ENCODE data around the gene CDH4. TPM values are rescaled to one million over a fixed set of nuclear protein-coding genes. Genes with fewer than 3 reads are reported as not detected.

CDH4 gene
- total RNA-seq, 4 donors from 2014 or later = 0.71 to 4.2 (median 2.9) TPM

- TF ChIP-seq, protein P1, sequence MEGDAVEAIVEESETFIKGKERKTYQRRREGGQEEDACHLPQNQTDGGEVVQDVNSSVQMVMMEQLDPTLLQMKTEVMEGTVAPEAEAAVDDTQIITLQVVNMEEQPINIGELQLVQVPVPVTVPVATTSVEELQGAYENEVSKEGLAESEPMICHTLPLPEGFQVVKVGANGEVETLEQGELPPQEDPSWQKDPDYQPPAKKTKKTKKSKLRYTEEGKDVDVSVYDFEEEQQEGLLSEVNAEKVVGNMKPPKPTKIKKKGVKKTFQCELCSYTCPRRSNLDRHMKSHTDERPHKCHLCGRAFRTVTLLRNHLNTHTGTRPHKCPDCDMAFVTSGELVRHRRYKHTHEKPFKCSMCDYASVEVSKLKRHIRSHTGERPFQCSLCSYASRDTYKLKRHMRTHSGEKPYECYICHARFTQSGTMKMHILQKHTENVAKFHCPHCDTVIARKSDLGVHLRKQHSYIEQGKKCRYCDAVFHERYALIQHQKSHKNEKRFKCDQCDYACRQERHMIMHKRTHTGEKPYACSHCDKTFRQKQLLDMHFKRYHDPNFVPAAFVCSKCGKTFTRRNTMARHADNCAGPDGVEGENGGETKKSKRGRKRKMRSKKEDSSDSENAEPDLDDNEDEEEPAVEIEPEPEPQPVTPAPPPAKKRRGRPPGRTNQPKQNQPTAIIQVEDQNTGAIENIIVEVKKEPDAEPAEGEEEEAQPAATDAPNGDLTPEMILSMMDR (IDR thresholded peaks at IDR 0.05) = no peak
- TF ChIP-seq POLR2A (IDR thresholded peaks at IDR 0.05) = no peak
- intact Hi-C loops (cut with DNase I; ENCODE audit: low total_unique reads) = no loop called here
- no peak for DNase-seq (ENCODE audit: low spot score in 2 of 2)
- H3K4me3 ChIP-seq (ENCODE audit: low read depth, poor library complexity, severe bottlenecking) = no peak overlapping the region
- 82 to 86% methylated on average over 20 to 24 of the region's 24 CpGs for WGBS, 2 donors
Measured at GRCh38 chr20:61907081-61907891, 655.2 kb downstream of the CDH4 start.

DNA sequence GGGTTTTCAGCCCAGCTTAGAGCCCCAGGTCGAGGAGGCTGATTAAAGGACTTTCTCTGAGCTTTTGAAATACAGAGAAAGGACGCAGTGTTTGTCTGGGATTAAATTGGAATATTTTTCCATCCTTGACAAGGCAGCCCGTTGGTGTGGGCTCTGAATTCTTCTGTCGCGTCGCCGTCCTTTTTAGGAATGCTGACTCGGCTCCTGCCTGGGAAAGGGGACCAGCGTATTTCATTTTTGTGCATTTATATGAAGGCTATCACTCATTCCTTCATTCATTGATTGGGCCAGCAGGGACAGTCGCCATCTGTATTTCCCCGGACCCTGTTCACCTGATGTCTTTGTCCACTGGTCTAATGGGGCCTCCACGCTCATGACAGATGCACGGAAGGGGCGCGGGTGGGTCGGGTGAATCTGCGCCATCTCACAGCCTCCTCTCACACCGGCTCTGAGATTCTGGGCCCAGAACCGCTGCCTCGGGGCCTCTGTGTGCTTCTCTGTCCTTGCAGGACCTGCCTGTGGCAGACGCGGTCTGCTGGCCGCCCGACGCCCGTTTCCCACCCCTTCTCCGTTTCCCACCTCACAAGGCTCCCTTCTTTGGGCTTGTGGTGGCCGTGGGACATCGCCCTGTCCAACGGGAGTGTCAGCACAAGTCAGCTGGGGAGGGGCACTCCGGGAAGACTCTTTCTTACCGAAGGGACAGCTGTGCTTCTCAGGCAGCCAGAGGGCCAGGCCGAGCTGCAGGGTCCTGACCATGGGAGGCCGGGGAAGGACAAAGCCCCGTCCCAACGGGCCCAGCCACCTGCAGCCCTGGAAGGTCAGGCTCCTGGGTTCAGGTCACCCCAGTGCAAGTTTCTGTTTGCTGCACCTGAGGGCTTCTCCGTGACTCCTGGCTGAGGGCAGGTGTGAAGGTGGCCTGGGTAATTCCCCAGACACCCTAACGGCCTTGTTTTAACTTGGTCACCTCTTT is 656.3 kb downstream of the CDH4 start:
- intact Hi-C loops (cut with DNase I; ENCODE audit: low total_unique reads) = no loop called here
- no peak for DNase-seq (ENCODE audit: low spot score in 2 of 2)
- 82 to 87% methylated on average over 35 to 38 of the region's 38 CpGs for WGBS, 2 donors
- no peak overlapping the region for H3K4me3 ChIP-seq (ENCODE audit: low read depth, poor library complexity, severe bottlenecking)
- TF ChIP-seq, protein P1 (IDR thresholded peaks at IDR 0.05) = no peak
- no peak for TF ChIP-seq POLR2A (IDR thresholded peaks at IDR 0.05)

DNA sequence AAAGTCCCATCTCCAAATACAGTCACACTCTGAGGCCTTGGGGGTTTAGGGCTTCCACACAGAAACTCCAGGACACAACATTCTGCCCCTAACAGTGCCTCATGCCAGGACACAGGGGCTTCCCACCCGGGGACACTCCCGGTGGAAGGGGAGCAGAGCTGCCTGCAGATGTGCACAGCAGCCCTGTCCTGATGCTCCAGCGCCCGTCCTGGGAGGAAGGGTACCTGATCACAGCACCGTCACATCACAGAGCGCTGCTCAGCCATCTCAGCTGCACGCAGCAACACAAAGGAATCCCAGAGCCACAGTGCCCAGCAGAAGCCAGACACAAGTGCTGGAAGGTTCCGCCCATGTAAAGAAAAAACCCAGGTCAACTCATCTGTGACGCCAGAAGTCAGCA is 657.0 kb downstream of the CDH4 start:
- WGBS, 2 donors = 74 to 79% methylated on average over 6 to 9 of the region's 9 CpGs
- H3K4me3 ChIP-seq (ENCODE audit: low read depth, poor library complexity, severe bottlenecking) = no peak overlapping the region
- intact Hi-C loops (cut with DNase I; ENCODE audit: low total_unique reads) = no loop called here
- no peak for DNase-seq (ENCODE audit: low spot score in 2 of 2)
- TF ChIP-seq, protein P1 (IDR thresholded peaks at IDR 0.05) = no peak
- no peak for TF ChIP-seq POLR2A (IDR thresholded peaks at IDR 0.05)

- TF ChIP-seq, protein P1 (IDR thresholded peaks at IDR 0.05) = no peak
- TF ChIP-seq POLR2A (IDR thresholded peaks at IDR 0.05) = no peak
- 76 to 77% methylated on average over 14 of the region's 14 CpGs for WGBS, 2 donors
- DNase-seq (ENCODE audit: low spot score in 2 of 2) = no peak
- intact Hi-C loops (cut with DNase I; ENCODE audit: low total_unique reads) = no loop called here
- no peak overlapping the region for H3K4me3 ChIP-seq (ENCODE audit: low read depth, poor library complexity, severe bottlenecking)
Measured at GRCh38 chr20:61909821-61910220, 657.8 kb downstream of the CDH4 start.

- H3K4me3 ChIP-seq (ENCODE audit: low read depth, poor library complexity, severe bottlenecking) = no peak overlapping the region
- intact Hi-C loops (cut with DNase I; ENCODE audit: low total_unique reads) = no loop called here
- DNase-seq (ENCODE audit: low spot score in 2 of 2) = no peak
- 76 to 85% methylated on average over 7 of the region's 7 CpGs for WGBS, 2 donors
- TF ChIP-seq POLR2A (IDR thresholded peaks at IDR 0.05) = no peak
- TF ChIP-seq, protein P1 (IDR thresholded peaks at IDR 0.05) = no peak
Measured at GRCh38 chr20:61911824-61912223, 659.8 kb downstream of the CDH4 start.
